GM19351 (cell line): ENCODE measurements around the gene HSH2D.

Experiments used
- ATAC-seq: cut with Tn5 transposase; IDR thresholded peaks from one replicate; pipeline ENCODE4 v1.9.1; 2021; ENCODE audit warnings: mild to moderate bottlenecking, moderate library complexity; ENCODE audit not compliant: unreplicated experiment

Gene HSH2D

DNA sequence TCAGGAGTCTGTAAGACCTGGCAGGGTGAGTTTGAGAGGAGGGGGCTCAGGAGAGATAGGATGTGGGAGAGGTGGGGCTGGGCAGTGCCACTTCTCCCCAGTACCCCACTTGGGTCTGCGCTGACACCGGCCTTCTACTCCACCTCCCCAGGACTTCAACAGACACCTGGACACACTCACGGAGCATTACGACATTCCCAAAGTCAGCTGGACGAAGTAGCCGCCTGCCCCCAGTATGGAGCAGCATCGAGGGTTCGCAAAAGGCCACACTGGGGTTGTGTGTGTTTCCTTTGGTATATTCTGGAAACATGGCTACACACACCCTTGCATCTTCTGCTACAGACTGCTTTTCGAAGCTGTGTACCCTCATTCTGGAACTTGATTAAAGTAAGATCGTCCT, 47.3 kb downstream of the HSH2D start:
- ATAC-seq: no peak

DNA sequence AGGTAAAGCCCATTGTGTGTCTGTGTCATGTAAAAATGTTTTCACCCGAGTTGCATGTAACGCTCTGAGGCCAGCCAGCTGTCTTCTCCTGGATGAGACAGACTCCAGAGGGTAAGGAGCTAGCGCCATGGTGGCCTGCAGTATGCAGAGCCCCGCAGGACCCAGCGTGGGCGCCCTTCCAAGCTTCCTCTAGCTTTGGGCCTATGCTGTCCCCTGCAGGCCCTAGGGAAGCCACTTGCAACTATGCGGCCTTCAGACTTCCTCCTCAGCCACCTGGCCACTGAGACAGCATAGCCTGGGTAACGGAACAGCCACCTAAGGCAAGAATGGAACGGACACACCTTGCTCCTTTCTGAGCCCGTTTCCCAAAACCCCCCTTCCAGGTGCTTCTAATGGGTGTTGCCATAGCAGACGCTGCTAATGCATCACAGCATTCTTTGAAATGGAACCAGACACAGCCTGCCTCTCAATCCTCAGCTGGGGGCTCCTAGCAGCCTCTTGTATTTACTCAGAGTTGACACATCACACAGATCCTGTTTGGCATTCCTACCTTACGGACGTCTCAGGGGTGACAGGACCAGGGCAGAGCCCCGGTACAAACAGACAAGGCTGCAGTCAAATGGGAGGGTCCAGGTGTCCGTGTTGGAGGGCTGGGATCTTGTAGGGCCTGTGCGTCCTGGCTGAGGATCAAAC, 47.9 kb downstream of the HSH2D start:
- ATAC-seq: no peak

DNA sequence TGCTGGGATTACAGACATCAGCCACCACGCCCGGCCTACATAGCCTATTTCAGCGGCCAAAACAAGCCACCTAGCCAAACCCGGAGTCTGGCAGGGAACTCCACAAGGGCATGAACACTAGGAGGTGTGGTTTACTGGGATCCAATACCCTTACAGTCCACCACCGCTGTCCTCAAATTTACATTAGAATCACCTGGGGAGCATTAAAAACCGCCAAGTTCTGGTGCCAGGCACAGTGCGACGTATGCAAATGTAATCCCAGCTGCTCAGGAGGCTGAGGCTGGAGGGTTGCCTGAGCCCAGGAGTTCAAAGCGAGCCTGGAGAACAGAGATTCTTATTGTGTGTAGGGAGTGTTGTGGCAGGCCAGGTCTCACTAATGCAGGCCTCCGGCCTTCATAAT, 50.0 kb downstream of the HSH2D start:
- ATAC-seq: no peak

DNA sequence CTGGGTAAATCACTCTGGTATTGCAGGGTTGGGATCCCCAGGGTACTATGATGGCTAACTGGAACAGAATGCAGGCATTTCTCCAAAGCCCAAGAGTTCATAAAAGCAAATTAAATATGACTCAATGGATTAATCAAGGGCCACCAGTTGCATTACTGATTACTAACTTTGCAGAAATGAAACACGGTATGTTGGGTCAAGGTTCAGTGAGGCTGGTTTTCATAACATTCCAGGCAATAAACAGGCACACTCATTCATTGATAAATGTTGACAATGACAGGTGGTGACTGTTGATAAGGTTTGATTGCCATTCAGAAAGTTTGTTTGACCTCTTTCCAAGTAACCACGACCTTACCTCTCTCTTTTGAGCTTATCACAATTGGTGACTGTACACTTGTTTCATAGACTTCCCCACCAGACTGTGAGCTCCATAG, 53.7 kb downstream of the HSH2D start:
- ATAC-seq: no peak

DNA sequence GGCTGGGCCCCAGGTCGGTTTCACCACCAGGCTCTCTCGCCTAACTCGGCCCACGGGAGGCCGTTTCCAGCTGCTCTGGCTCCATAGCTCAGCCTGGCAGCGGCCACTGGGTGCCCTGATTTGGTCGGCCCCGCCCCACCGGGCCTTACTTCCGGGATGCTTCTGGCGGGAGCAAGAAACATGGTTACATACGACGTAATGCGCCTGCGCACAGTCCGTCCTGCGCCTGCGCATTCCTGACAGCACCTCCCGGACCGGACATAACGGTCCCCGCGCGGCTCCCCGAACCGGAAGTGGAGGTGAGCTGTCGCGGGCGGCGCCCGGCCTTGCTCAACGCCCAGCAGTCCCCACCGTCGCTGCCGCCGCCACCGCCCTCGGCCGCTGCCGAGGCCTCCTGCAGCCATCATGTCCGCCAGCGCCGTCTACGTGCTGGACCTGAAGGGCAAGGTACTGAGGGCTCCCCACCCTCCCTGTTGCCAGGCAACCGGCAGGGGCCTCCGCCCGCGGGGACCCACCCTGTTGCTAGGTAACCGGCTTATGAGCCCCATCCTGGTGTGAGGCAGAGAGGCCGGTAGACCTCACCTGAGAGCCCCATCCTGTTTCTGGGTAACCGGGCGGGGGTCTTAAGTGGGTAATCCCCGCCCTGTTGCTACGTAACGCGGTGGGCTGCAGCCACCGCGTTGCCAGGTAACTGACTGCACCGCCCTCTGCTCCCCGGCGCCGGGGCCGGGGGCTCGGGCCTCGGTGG, 54.3 kb downstream of the HSH2D start, which contains the start of gene AP1M1:
TSS of gene AP1M1 (plus strand) at position 290 of the 748 bp plus-strand sequence. CDS start at position 406, 116 bp downstream.
- ATAC-seq: peak; percentile 87

DNA sequence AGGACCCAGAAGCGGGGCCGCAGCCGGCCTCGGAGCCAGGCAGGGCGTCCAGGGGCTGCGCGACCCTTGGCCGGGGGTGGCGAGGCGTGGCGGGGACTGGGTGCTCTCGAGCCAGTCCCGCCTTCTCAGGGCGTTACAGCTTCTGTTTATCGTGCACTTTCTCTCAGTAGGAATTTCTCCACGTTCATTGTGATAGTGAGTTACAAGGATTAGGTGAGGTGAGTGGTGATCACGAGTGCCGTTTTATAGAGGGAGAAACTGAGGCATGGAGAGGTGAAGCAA, 54.8 kb downstream of the HSH2D start:
- no peak for ATAC-seq

DNA sequence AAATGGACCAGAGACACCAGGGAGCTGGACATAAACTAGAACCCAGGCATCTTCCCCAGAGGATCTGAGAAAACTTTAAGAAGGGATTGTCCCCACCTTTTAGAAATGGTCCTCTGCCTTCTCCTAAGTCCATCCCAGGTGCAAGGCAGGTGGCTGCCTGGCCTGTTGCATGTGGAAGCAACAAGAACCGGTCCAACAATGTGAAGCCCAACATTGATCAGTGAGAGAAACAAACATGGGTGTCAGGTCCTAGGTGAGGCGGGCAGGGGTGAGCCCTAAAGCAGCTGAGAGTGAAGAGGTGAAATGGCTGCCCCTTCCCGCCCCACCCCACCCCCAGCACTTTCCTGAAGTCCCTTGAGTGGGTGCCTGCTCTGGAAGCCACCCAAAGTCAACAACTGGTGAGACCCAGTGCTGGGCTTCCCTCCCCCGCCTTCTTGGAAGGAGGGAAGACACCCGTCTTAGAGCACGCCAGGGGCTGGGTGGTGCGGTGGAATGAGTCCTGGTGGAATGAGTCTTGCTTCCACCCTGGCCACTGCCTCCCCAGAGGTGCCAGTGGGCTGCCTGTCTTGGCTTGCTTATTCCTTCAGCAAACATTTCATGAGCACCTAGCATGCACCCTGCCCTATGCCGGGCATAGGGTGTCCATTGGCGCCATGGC, 55.9 kb downstream of the HSH2D start:
- no peak for ATAC-seq

DNA sequence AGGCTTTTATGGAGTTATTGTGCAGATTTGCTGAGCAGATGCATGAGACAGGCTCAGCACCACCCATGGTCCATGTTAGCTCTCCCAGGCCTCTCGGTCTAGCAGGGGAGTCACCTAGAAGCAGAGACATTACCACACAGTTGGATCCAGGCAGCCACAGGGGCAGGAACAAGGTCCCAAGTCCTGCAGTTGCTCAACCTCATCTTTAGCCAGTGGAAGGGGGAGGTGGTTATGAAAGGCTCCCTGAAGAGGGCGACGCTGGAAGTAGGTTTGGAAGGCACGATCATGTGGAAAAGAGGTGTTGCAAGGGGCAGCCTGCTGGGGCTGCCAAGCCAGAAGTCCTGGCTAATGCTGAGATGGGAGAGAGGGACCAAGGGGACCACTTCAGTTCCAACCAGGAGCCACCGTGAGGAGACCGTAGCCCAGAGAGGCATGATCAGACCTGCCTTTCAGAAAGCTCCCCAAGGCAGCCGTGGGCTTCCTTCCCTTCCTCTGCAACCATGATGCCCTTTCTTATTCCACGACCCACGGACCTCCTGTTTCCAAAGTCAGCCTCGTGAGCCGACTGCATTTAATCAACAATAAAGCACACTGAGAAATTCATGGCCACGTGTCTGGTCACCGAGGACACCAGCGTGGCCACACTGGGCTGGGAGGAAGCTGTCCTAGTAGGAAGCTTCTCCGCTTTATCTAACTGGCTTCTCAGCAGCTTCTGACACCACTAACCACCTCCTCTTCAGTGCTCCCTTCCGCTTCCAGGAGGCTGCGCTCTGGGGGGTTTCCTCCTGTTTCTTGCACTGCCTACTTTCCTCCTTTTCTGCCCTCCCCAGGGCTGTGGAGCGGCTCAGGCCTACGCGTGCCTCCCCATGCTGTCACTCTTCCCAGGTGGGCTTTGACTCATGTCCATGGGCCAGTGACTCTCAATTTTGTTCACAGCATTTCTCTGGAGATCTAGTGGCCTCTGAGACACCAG, 56.8 kb downstream of the HSH2D start:
- ATAC-seq: no peak

DNA sequence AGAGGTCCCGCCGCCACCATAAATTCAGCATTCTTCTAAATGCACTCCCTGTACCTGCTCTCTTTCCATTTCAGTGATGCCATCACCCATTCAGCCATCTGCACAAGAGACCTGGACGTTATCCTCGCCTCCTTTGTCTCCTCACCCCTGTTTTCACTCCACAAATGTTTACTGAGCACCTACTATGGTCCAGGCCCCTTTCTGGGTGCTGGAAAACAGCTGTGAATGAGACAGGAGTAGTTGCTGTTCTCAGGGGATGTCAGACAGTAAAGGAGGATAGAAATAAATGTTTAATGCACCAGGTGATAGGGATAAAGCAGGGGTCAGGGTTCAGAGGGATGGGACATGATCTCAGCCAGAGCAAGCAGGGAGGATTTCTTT, 57.5 kb downstream of the HSH2D start:
- ATAC-seq: no peak

DNA sequence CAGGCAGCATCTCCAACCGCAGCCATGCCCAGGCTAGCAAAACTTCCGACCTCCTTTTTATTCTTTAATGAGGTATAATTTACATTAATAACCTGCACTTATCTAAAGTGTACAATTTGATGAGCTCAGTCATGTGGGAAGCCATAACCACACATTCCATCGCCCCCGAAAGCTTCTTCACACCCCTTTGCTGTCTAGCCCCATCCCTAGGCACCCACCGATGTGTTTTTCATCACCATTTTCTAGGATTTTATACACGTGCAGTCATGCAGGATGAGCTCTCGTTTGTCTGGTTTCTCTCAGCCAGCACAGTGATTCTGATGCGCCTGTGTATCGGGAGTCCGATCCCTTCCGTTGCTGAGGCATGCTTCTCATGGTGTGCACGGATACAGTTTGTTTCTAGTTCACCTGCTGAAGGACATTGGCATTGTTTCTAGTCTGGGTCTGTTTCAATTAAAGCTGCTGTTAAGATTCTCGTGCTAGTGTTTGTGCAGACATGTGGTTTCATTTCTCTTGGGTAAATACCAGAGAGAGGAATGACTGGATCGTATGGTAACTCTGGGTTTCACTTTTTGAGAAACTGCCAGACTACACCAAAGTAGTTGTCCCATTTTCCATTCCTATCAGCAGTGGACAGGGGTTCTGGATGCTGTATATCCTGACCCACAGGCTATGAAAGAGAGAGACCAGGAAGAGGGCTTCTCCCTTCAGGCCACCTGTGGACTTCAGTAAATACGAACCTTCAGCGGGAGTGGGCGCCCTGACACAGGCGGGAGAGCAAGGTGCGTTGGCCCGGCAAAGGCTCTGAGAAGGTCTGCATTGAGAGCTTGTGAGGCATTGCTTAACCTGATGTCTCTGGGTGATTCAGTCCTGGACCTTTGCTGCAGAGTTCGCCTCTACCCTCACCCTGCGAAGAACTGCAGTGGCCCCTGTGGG, 59.1 kb downstream of the HSH2D start:
- no peak for ATAC-seq

DNA sequence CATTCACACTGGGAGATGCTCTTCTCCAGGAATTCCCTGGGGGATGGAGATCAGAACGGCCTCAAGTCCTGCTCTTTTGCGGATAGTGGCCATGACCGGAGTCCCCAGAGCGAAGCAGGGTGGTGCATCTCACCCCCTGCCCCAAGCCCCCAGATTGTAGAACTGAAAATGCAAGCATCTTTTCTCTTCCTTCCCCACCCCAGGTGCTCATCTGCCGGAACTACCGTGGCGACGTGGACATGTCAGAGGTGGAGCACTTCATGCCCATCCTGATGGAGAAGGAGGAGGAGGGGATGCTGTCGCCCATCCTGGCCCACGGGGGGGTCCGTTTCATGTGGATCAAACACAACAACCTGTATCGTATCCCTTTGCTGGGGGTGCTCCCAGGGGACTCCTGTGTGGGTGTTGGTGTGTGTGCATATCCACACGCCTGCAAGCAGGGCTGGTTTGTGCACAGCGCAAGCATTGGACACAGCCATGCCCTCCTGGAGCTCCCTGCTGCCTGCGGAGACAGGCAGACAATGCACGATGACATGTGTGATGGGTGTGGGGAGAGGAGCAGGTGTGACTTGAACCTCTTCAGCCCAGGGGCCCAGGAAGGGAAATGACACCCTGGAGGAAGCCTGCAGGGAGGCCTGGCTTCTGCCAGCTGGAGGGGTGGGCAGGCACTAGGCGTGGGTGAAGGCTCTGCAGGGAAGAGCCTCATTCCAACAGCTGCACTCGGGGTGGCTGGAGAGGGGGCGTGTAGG, 59.9 kb downstream of the HSH2D start:
- no peak for ATAC-seq

DNA sequence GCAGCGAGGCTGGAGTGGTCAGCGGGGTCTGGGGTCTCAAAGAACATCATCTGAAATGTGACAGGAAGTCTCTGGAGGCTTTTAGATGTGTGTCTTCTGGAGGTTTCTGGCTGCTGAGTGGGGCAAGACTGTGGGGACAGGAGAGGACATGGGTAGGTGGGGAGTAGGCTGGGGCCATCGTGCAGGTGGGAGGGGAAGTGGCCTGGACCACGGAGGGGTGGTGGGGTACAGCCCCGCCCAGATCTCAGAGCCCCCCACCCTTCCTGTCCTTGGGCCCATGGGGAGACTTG, 60.5 kb downstream of the HSH2D start:
- no peak for ATAC-seq

DNA sequence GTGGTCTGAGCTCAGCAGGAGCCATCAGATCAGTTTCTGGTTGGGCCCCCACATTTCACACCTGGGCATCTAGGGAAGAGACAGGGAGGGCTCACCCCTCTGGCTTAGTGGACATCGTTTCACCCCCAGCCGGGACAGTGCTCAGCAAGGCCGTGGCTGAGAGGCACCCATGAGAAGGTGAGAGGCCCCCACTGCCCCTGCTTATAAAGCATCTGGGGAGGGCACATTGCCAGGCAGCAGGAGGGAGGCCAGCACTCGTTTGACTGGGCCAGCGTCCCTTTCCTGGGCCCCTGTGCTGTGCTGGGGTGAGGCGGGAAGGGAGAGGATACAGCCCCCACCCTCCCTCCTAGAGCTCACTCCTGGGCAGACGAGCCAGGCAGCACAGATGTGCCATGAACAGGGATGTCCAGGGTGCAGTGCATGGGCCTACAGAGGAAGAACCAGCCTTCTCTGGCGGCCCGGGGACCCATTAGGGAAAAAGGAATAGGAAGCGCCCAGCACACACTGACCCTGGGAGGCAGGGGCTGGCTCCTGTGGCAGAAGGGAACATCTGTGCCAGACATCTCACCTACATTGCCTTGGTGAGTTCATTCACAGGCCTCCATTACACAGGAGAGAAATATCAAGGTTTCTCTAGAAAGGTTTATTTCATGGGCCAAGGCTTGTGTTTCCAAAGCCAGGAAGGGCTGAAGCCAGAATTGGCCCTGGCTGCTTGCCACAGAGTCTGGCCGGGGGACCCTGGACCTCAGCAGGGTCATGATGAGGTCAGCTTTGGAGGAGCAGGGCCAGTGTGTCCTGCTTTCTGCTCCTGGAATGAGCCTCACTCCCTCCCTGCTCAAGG, 61.9 kb downstream of the HSH2D start:
- no peak for ATAC-seq

DNA sequence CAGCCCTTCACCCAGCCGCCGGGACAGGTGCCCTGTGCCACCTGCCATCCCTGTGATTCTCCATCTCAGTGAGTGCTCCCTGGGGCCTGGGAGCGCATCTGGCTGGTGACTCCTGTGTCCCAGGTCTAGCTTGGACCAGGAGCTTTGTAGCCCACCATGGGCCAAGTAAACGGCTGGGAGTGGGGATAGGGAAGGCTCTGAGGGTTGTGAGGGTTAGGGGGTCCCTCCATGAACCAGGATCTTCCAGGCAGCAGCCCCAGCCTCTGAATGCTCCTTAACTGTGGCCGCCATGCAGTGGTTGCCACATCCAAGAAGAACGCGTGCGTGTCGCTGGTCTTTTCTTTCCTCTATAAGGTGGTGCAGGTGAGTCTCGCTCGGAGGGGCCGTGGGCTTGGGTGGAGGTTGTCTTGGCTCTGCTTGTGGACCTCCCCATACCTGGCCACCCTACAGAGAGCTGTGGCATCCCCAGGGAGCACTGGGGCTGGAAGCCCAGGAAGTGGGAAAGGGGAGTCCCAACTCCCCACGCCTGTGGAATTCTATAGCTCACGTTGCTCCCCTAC, 62.6 kb downstream of the HSH2D start:
- no peak for ATAC-seq

DNA sequence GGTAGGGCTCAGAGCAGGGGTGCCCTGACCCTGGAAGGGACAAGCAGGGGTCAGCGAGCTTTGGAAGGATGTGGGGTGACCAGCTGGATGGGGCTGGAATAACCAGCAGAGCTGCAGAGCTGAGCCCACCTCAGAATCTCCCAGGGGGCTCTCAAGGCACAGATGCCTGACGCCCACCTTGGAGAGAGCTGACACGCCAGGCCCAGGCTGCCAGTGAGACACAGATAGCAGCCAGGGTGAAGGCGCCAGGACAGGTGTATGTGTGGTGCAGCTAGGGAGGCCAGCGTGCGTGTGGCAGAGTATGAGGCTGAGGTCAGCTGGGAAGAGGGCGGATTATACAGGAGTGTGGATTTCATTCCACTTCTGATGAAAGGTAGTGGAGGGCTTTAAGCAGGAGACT, 63.2 kb downstream of the HSH2D start:
- ATAC-seq: no peak

DNA sequence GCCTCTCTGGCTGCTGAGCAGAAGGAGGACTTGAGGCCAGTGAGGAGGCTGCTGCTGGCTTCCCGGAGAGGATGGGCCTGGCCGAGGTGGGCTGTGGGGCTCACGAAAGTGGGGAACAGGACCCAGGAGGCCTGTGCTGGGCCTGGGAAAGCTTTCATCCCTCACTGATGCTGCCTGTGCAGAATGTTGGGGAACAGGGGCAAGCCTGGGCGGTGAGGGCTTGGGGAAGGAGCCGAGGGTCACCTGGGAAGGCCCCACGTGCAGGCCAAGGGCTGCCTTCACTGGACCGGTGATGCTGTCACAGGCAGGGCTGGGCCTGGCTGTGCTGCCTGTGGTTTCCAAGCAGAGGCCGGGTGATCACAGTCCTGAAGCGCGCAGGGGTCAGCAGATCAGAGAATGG, 63.6 kb downstream of the HSH2D start:
- ATAC-seq: no peak

DNA sequence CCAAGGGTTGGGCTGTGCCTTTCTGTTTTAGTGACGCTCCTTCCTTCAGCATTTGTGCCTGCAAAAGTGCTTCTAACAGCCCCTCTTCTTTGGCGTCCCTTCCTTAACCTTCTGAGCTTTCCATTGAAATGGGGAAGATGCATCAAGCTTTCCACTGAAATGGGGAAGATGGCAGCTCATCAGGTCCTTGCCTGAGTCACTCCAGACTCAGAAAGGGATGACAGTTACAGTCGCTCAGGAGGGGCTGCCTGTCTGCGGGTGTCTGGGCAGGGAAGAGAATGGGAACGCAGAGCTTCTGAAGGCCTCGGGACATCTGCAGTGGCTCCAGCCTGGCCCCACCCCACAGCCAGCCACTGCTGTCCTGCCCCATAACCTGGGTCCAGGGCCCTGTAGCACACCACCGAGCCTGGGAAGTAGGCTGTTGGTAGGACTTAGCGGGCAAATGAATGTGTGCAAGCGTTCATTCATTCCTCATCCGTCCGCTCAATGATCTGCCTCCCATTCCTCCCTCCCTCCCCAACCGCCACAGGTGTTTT, 64.1 kb downstream of the HSH2D start:
- ATAC-seq: no peak
